K562 (cell line): ENCODE results near the gene BCL3. TPM values are rescaled to one million over a fixed set of nuclear protein-coding genes. Genes with fewer than 3 reads are reported as not detected.
A peak's percentile ranks its signal among the peaks of the same experiment; 100 is the strongest.

Experiments used
- CBX1 ChIP-seq: sonication (generic); IDR thresholded peaks from 2 replicates; pipeline ENCODE4 v1.6.1; 2016; ENCODE audit warnings: antibody characterized with exemption, low read depth, mild to moderate bottlenecking
- CBX2 ChIP-seq: fragments of 200-600 bp; sonication (generic); IDR thresholded peaks from one replicate; pipeline ENCODE4 v1.6.1; 2012; ENCODE audit warnings: mild to moderate bottlenecking, low read length, inconsistent platforms; ENCODE audit not compliant: insufficient read depth, poor library complexity, severe bottlenecking
- FOXK2 ChIP-seq, 2 experiments: fragments of 450-650 bp; IDR thresholded peaks in 1 of 2; conservative IDR thresholded peaks in 1 of 2; 2 replicates each; pipeline ENCODE4 v1.6.1; 2016; ENCODE audit warnings: low read depth in 2 of 2, mild to moderate bottlenecking in 1 of 2
- HEY1 ChIP-seq: fragments of 250-450 bp; sonication (Bioruptor Pico); IDR thresholded peaks from 2 replicates; pipeline ENCODE4 v1.5.0; 2020; ENCODE audit warnings: mild to moderate bottlenecking, moderate library complexity, borderline replicate concordance
- HOMEZ ChIP-seq: fragments of 250-450 bp; sonication (Bioruptor Pico); IDR thresholded peaks from 2 replicates; pipeline ENCODE4 v1.4.0; 2020; ENCODE audit warnings: mild to moderate bottlenecking, moderate library complexity
- KDM1A ChIP-seq, 2 experiments: fragments of 450-650 bp; IDR thresholded peaks; 2 replicates each; pipeline ENCODE4 v1.6.1; 2016; ENCODE audit warnings: mild to moderate bottlenecking in 2 of 2
- KHSRP ChIP-seq: fragments of 450-650 bp; IDR thresholded peaks from 2 replicates; pipeline ENCODE4 v1.6.1; 2017
- MIER1 ChIP-seq: fragments of 450-650 bp; IDR thresholded peaks from 2 replicates; pipeline ENCODE4 v1.6.1; 2016; ENCODE audit warnings: antibody characterized with exemption, mild to moderate bottlenecking, low read depth
- MLLT1 ChIP-seq, 2 experiments: fragments of 450-650 bp; IDR thresholded peaks; 2 replicates each; pipeline ENCODE4 v1.6.1; 2016
- NELFE ChIP-seq: IDR thresholded peaks from 2 replicates; pipeline ENCODE4 v1.6.1; 2011; ENCODE audit warnings: mild to moderate bottlenecking; ENCODE audit not compliant: insufficient read depth, insufficient read length
- NFE2 ChIP-seq: IDR thresholded peaks from 2 replicates; pipeline ENCODE4 v1.6.1; 2014; ENCODE audit warnings: antibody characterized with exemption, low read depth
- NR1H2 ChIP-seq: sonication (generic); formaldehyde crosslinking; IDR thresholded peaks from 2 replicates; pipeline ENCODE4 v1.4.0; 2020; ENCODE audit warnings: mild to moderate bottlenecking, missing genetic modification reagents
- NUFIP1 ChIP-seq: fragments of 450-650 bp; IDR thresholded peaks from 2 replicates; pipeline ENCODE4 v1.6.1; 2018; ENCODE audit not compliant: partially characterized antibody
- PBX2 ChIP-seq, 2 experiments: IDR thresholded peaks in 1 of 2; conservative IDR thresholded peaks in 1 of 2; 2 replicates each; pipeline ENCODE4 v1.6.1; 2016; ENCODE audit warnings: low read depth in 2 of 2, mild to moderate bottlenecking in 1 of 2, missing compliant biosample characterization in 1 of 2, missing genetic modification characterization in 1 of 2, moderate library complexity in 1 of 2
- PRPF4 ChIP-seq: fragments of 200-400 bp; formaldehyde crosslinking; IDR thresholded peaks from one replicate; pipeline ENCODE4 v1.6.1; 2017; ENCODE audit warnings: low read length, low read depth, mild to moderate bottlenecking; ENCODE audit not compliant: insufficient read depth, poor library complexity, severe bottlenecking
- SIX5 ChIP-seq, 2 experiments: IDR thresholded peaks; 2 replicates each; pipeline ENCODE4 v1.6.1; 2011; ENCODE audit warnings: low read length in 2 of 2, borderline replicate concordance in 1 of 2, low read depth in 1 of 2, mild to moderate bottlenecking in 1 of 2, moderate library complexity in 1 of 2; ENCODE audit not compliant: insufficient read depth in 1 of 2
- SMARCA4 ChIP-seq: fragments of 450-650 bp; IDR thresholded peaks from 2 replicates; pipeline ENCODE4 v1.6.1; 2016
- SUPT5H ChIP-seq: fragments of 450-650 bp; IDR thresholded peaks from 2 replicates; pipeline ENCODE4 v1.6.1; 2016
- ZNF165 ChIP-seq: fragments of 250-450 bp; sonication (Bioruptor Pico); IDR thresholded peaks from 2 replicates; pipeline ENCODE4 v1.4.0; 2020; ENCODE audit warnings: borderline replicate concordance
- ZNF655 ChIP-seq: fragments of 250-450 bp; sonication (Bioruptor Pico); IDR thresholded peaks from 2 replicates; pipeline ENCODE4 v1.5.0; 2021
- ZNF766 ChIP-seq: fragments of 200-800 bp; sonication (Bioruptor generic); conservative IDR thresholded peaks from 2 replicates; pipeline ENCODE4 v1.6.1; 2016; ENCODE audit warnings: missing genetic modification characterization, missing compliant biosample characterization
- polyA plus RNA-seq, 8 experiments: library from polyadenylated mRNA; depleted of rRNA in 4 of 8; stranded (reverse) in 5 of 8; unstranded in 3 of 8; fragments of >200 nt; fragmentation: Nextera tagmentation in 2 of 8; fragmentation: Illumina TruSeq in 1 of 8; extraction: Ambion mirVana in 2 of 8; extraction: Trizol in 1 of 8; gene quantifications; 2 replicates each; pipeline versions ENCODE4 v1.2.1 to v1.2.3, GENCODE V29; 2011 to 2014; ENCODE audit warnings: inconsistent platforms in 1 of 8, missing spikeins in 1 of 8
- total RNA-seq, 7 experiments: library from RNA; depleted of rRNA in 6 of 7; stranded (reverse); fragments of >200 nt in 6 of 7; fragmentation: Illumina TruSeq in 2 of 7; extraction: Trizol in 2 of 7; gene quantifications; 2 replicates each; pipeline versions ENCODE4 v1.2.1 to v1.2.3, GENCODE V29; 2011 to 2021; ENCODE audit warnings: low replicate concordance in 1 of 7

BCL3 gene
- total and polyA plus RNA-seq, 9 of the 15 experiments (the other 6 are each of a cell fraction or from before 2014, with no cell fraction given): 0.03 to 2.4 (median 0.50) TPM; not detected in 1

GRCh38 chr19:44752816-44753625, 4.5 kb downstream of the BCL3 start (continued):
- TF ChIP-seq HOMEZ (CRISPR knock-in tag): no peak
- TF ChIP-seq MLLT1 (IDR thresholded peaks at IDR 0.05): peak; percentile 72 to 99; a peak in 3 of 4 replicates
- no peak for TF ChIP-seq HEY1
- no peak for TF ChIP-seq NUFIP1
- no peak for TF ChIP-seq SIX5 (IDR thresholded peaks at IDR 0.05; ENCODE audit: borderline replicate concordance in 1 of 2, insufficient read depth in 1 of 2, low read depth in 1 of 2, low read length in 2 of 2)
- TF ChIP-seq KDM1A (IDR thresholded peaks at IDR 0.05): peak; percentile 96 to 99
- no peak for TF ChIP-seq CBX2
- TF ChIP-seq SMARCA4: peak; percentile 94
- TF ChIP-seq MIER1: no peak
- peak; percentile 57; the same call in 1 of the 2 replicates for TF ChIP-seq KHSRP
- TF ChIP-seq FOXK2 (conservative IDR thresholded peaks at IDR 0.05 in 1 of 2, IDR thresholded peaks at IDR 0.05 in 1 of 2; ENCODE audit: low read depth in 2 of 2): peak; percentile 62 to 67; a peak in 2 of 4 replicates
- TF ChIP-seq NFE2: peak; percentile 60; the same call in 1 of the 2 replicates
- TF ChIP-seq PRPF4: no peak
- no peak for TF ChIP-seq ZNF165 (CRISPR knock-in tag)
- TF ChIP-seq SUPT5H: no peak
- no peak for TF ChIP-seq ZNF655 (CRISPR knock-in tag)
- peak; percentile 63; the same call in 1 of the 2 replicates for TF ChIP-seq ZNF766 (CRISPR knock-in tag)
- 0 out of 2 replicates have a peak, but pooled peaks have one; percentile 77 for TF ChIP-seq NR1H2 (CRISPR knock-in tag)
- peak; percentile 78 for TF ChIP-seq CBX1
- no peak for TF ChIP-seq NELFE
- peak; percentile 88 for TF ChIP-seq PBX2 (CRISPR knock-in tag; IDR thresholded peaks at IDR 0.05; ENCODE audit: low read depth)
- TF ChIP-seq PBX2 (tag; conservative IDR thresholded peaks at IDR 0.05; ENCODE audit: low read depth): peak; percentile 94
